DND-41 (cell line): ENCODE data around the gene RCCD1.

ENCODE experiments used
- CTCF ChIP-seq: IDR thresholded peaks from 2 replicates; pipeline ENCODE4 v1.5.1; 2012; ENCODE audit warnings: borderline replicate concordance, low read length, moderate library complexity, mild to moderate bottlenecking; ENCODE audit not compliant: poor library complexity, severe bottlenecking; ENCODE audit errors: extremely low read depth
- EZH2 ChIP-seq: IDR thresholded peaks from 3 replicates; pipeline ENCODE4 v1.6.1; 2012; ENCODE audit warnings: borderline replicate concordance, low read depth, mild to moderate bottlenecking, moderate library complexity, low read length, inconsistent platforms; ENCODE audit not compliant: severe bottlenecking

GRCh38 chr15:90979582-90979981 is 24.9 kb downstream of the RCCD1 start:
- no peak for TF ChIP-seq CTCF
- no peak for TF ChIP-seq EZH2
